Lower leg skin (tissue), 4 donors: ENCODE results near the gene PSEN1. TPM values are rescaled to one million over a fixed set of nuclear protein-coding genes. Genes with fewer than 3 reads are reported as not detected.
A peak's percentile ranks its signal among the peaks of the same experiment; 100 is the strongest.

ENCODE experiments used
- DNase-seq, 2 donors: peaks; one replicate each; pipeline ENCODE4 v3.0.0-alpha.2; 2019; ENCODE audit warnings: low spot score in 2 of 2
- H3K4me3 ChIP-seq: fragments of 200-600 bp; sonication (generic); 2 replicates; pipeline ENCODE4 v1.5.1; 2017; ENCODE audit warnings: mild to moderate bottlenecking, low read depth; ENCODE audit not compliant: poor library complexity, severe bottlenecking
- CTCF ChIP-seq, 3 donors: fragments of 450-650 bp; IDR thresholded peaks; one replicate each; pipeline ENCODE4 v1.5.1; 2016; ENCODE audit warnings: antibody characterized with exemption in 3 of 3, mild to moderate bottlenecking in 3 of 3, moderate library complexity in 2 of 3
- POLR2A ChIP-seq, 2 donors: fragments of 450-650 bp; IDR thresholded peaks; one replicate each; pipeline ENCODE4 v1.6.1; 2016 to 2017; ENCODE audit warnings: antibody characterized with exemption in 2 of 2, mild to moderate bottlenecking in 1 of 2, moderate library complexity in 1 of 2
- WGBS, 2 donors: methylation state at CpG; one replicate each; pipeline ENCODE4 v1.1.5; 2018; 5-methylcytosine and 5-hydroxymethylcytosine counted together
- intact Hi-C: fragments of 100-400 bp; cut with DNase I; formaldehyde crosslinking; loops from one replicate; pipeline ENCODE4 v1.15.0; 2023; ENCODE audit warnings: low total_unique reads
- total RNA-seq, 4 donors: library from RNA; depleted of rRNA; stranded (reverse); fragments of >200 nt; gene quantifications; one replicate each; pipeline ENCODE4 v1.1.0, GENCODE V29; 2016

Gene PSEN1
- total RNA-seq, 4 donors from 2014 or later, result 61.4 to 91.9 (median 63.3) TPM

GRCh38 chr14:73266317-73266716, 130.0 kb downstream of the PSEN1 start:
- intact Hi-C loops, result no loop called here
- TF ChIP-seq CTCF (IDR thresholded peaks at IDR 0.05) (no peak), POLR2A (IDR thresholded peaks at IDR 0.05) (no peak)
- no peak overlapping the region for H3K4me3 ChIP-seq
- 81 to 94% methylated on average over 5 to 7 of the region's 7 CpGs for WGBS, 2 donors
- DNase-seq, result peak in 1 of 2 donors; percentile 62

- intact Hi-C loops, result no loop called here
- H3K4me3 ChIP-seq, result no peak overlapping the region
- 97 to 99% methylated on average over 6 of the region's 6 CpGs for WGBS, 2 donors
- DNase-seq, result peak in 1 of 2 donors; percentile 71
- no peak for TF ChIP-seq POLR2A (IDR thresholded peaks at IDR 0.05)
Observed at GRCh38 chr14:73267474-73267873, 131.2 kb downstream of the PSEN1 start.

GRCh38 chr14:73269729-73270531, 133.6 kb downstream of the PSEN1 start:
- TF ChIP-seq CTCF (IDR thresholded peaks at IDR 0.05) (no peak), POLR2A (IDR thresholded peaks at IDR 0.05) (no peak)
- no peak overlapping the region for H3K4me3 ChIP-seq
- intact Hi-C loops, result no loop called here
- WGBS, 2 donors, result 23 to 48% methylated on average over 41 to 47 of the region's 48 CpGs
- DNase-seq, result peak in 1 of 2 donors; percentile 87

GRCh38 chr14:73272393-73272792, 136.1 kb downstream of the PSEN1 start:
- no peak overlapping the region for H3K4me3 ChIP-seq
- intact Hi-C loops, result no loop called here
- TF ChIP-seq CTCF (IDR thresholded peaks at IDR 0.05) (no peak), POLR2A (IDR thresholded peaks at IDR 0.05) (no peak)
- DNase-seq, result peak in 1 of 2 donors; percentile 64
- WGBS, 2 donors, result 56 to 69% methylated on average over 6 of the region's 6 CpGs

Other genes with a start within 250 kb of the PSEN1 start
- 1 to 10 TPM; 1.1 to 4.7 (median 1.8) TPM for gene DPF3, start 242.4 kb upstream of the PSEN1 start, total RNA-seq
- gene DCAF4, start 210.0 kb upstream of the PSEN1 start, total RNA-seq, result 10 to 100 TPM; 24.0 to 40.5 (median 35.8) TPM
- gene ZFYVE1, start 109.4 kb upstream of the PSEN1 start, total RNA-seq, result 10 to 100 TPM; 16.4 to 32.3 (median 23.2) TPM
- 10 to 100 TPM; 29.1 to 50.4 (median 34.4) TPM for gene RBM25, start 78.0 kb upstream of the PSEN1 start, total RNA-seq
- 10 to 100 TPM; 11.2 to 36.4 (median 22.6) TPM for gene PAPLN, start 101.0 kb downstream of the PSEN1 start, total RNA-seq